H54 (cell line): ENCODE results near the gene MT1M.

Experiments used
- DNase-seq: peaks from one replicate; pipeline ENCODE4 v3.0.0; 2011; ENCODE audit warnings: low spot score, mixed read lengths; ENCODE audit not compliant: insufficient read length
- FAIRE-seq: peaks from 3 replicates; lab custom pipeline; 2011; peaks lifted over from hg19 to GRCh38; lab: Jason Lieb, UNC
- POLR2A ChIP-seq: IDR thresholded peaks from 2 replicates; pipeline ENCODE4 v1.6.1; 2011; ENCODE audit warnings: low read depth, mild to moderate bottlenecking, low read length

MT1M gene

GRCh38 chr16:56640076-56640475 lies 7.6 kb downstream of the MT1M start:
- FAIRE-seq, result no peak
- no peak for TF ChIP-seq POLR2A
- DNase-seq, result no peak

GRCh38 chr16:56641166-56641565 lies 8.7 kb downstream of the MT1M start:
- no peak for TF ChIP-seq POLR2A
- no peak for FAIRE-seq
- DNase-seq, result no peak

- FAIRE-seq (no peak), DNase-seq (no peak)
- TF ChIP-seq POLR2A, result no peak
Measured at GRCh38 chr16:56643080-56643778, 10.8 kb downstream of the MT1M start.

GRCh38 chr16:56643833-56644232 lies 11.4 kb downstream of the MT1M start:
- no peak for FAIRE-seq
- no peak for TF ChIP-seq POLR2A
- DNase-seq, result no peak

- no peak for FAIRE-seq
- no peak for DNase-seq
- no peak for TF ChIP-seq POLR2A
Measured at GRCh38 chr16:56645311-56645710, 12.9 kb downstream of the MT1M start.

GRCh38 chr16:56645838-56646237 lies 13.4 kb downstream of the MT1M start:
- FAIRE-seq, result no peak
- no peak for TF ChIP-seq POLR2A
- DNase-seq, result no peak

GRCh38 chr16:56647641-56648431 lies 15.4 kb downstream of the MT1M start:
- DNase-seq (no peak), FAIRE-seq (no peak)
- no peak for TF ChIP-seq POLR2A

- FAIRE-seq, result no peak
- DNase-seq, result no peak
- no peak for TF ChIP-seq POLR2A
Measured at GRCh38 chr16:56649271-56649670, 16.8 kb downstream of the MT1M start.

GRCh38 chr16:56649820-56650219 lies 17.4 kb downstream of the MT1M start:
- FAIRE-seq (no peak), DNase-seq (no peak)
- no peak for TF ChIP-seq POLR2A

GRCh38 chr16:56651586-56651985 lies 19.1 kb downstream of the MT1M start, which contains the start of gene MT1B:
TSS of gene MT1B (plus strand) at chr16:56651886. CDS start at chr16:56651954, 68 bp downstream.
- TF ChIP-seq POLR2A, result no peak
- no peak for DNase-seq
- no peak for FAIRE-seq

- no peak for FAIRE-seq
- DNase-seq, result no peak
- TF ChIP-seq POLR2A, result no peak
Measured at GRCh38 chr16:56652600-56652999, 20.1 kb downstream of the MT1M start.

GRCh38 chr16:56653218-56653617 lies 20.8 kb downstream of the MT1M start:
- TF ChIP-seq POLR2A, result no peak
- DNase-seq, result no peak
- no peak for FAIRE-seq

GRCh38 chr16:56657555-56658326 lies 25.3 kb downstream of the MT1M start, which contains the start of gene MT1F:
TSS of gene MT1F (plus strand) at chr16:56657959. CDS start at chr16:56658059, 100 bp downstream.
- DNase-seq (no peak), FAIRE-seq (no peak)
- TF ChIP-seq POLR2A, result no peak
